ENCODE results near the gene GZMM.

The GZMM gene

GRCh38 chr19:524062-524674 lies 19.7 kb upstream of the GZMM start:
- H3K27me3 ChIP-seq (ENCODE audit: insufficient read depth, poor library complexity, severe bottlenecking), result no peaks in the 10 kb centered on the region
- H3K9me3 ChIP-seq (ENCODE audit: severe bottlenecking), result no peaks in the 10 kb centered on the region
- no peak overlapping the region for H3K27ac ChIP-seq (ENCODE audit: poor library complexity, severe bottlenecking)
- peak; percentile 17; the same call in 1 of the 3 replicates for ATAC-seq (ENCODE audit: low read depth)
- no peaks in the 10 kb centered on the region for H3K36me3 ChIP-seq (ENCODE audit: low read depth)
- H3K4me1 ChIP-seq (ENCODE audit: insufficient read depth, poor library complexity, severe bottlenecking), result no peaks in the 10 kb centered on the region
- no peak overlapping the region for H3K4me3 ChIP-seq (ENCODE audit: severe bottlenecking)
- TF ChIP-seq CTCF (IDR thresholded peaks at IDR 0.05; ENCODE audit: poor library complexity, severe bottlenecking), result no peak
- no peak for DNase-seq (ENCODE audit: low spot score)

- TF ChIP-seq CTCF (IDR thresholded peaks at IDR 0.05; ENCODE audit: poor library complexity, severe bottlenecking), result no peak
- H3K4me1 ChIP-seq (ENCODE audit: insufficient read depth, poor library complexity, severe bottlenecking), result no peaks in the 10 kb centered on the region
- H3K27me3 ChIP-seq (ENCODE audit: insufficient read depth, poor library complexity, severe bottlenecking), result no peaks in the 10 kb centered on the region
- no peak for ATAC-seq (ENCODE audit: low read depth)
- H3K36me3 ChIP-seq (ENCODE audit: low read depth), result no peaks in the 10 kb centered on the region
- DNase-seq (ENCODE audit: low spot score), result no peak
- no peak overlapping the region for H3K27ac ChIP-seq (ENCODE audit: poor library complexity, severe bottlenecking)
- H3K9me3 ChIP-seq (ENCODE audit: severe bottlenecking), result no peaks in the 10 kb centered on the region
- H3K4me3 ChIP-seq (ENCODE audit: severe bottlenecking), result no peak overlapping the region
Measured at GRCh38 chr19:525029-525428, 18.8 kb upstream of the GZMM start.

- Histone ChIP-seq H3K9me3 (ENCODE audit: severe bottlenecking) (no peaks in the 10 kb centered on the region), H3K27ac (ENCODE audit: poor library complexity, severe bottlenecking) (no peak overlapping the region), H3K4me1 (ENCODE audit: insufficient read depth, poor library complexity, severe bottlenecking) (no peaks in the 10 kb centered on the region), H3K4me3 (ENCODE audit: severe bottlenecking) (no peak overlapping the region), H3K36me3 (ENCODE audit: low read depth) (no peaks in the 10 kb centered on the region), H3K27me3 (ENCODE audit: insufficient read depth, poor library complexity, severe bottlenecking) (no peaks in the 10 kb centered on the region)
- no peak for DNase-seq (ENCODE audit: low spot score)
- TF ChIP-seq CTCF (IDR thresholded peaks at IDR 0.05; ENCODE audit: poor library complexity, severe bottlenecking), result no peak
- ATAC-seq (ENCODE audit: low read depth), result no peak
Measured at GRCh38 chr19:525857-526419, 17.9 kb upstream of the GZMM start.

GRCh38 chr19:530134-531008 lies 13.5 kb upstream of the GZMM start:
- H3K27ac ChIP-seq (ENCODE audit: poor library complexity, severe bottlenecking), result peak overlapping the region; percentile 69
- H3K4me3 ChIP-seq (ENCODE audit: severe bottlenecking), result peak overlapping the region; percentile 84
- no peak for ATAC-seq (ENCODE audit: low read depth)
- TF ChIP-seq CTCF (IDR thresholded peaks at IDR 0.05; ENCODE audit: poor library complexity, severe bottlenecking), result no peak
- no peaks in the 10 kb centered on the region for H3K9me3 ChIP-seq (ENCODE audit: severe bottlenecking)
- no peaks in the 10 kb centered on the region for H3K36me3 ChIP-seq (ENCODE audit: low read depth)
- H3K4me1 ChIP-seq (ENCODE audit: insufficient read depth, poor library complexity, severe bottlenecking), result no peaks in the 10 kb centered on the region
- DNase-seq (ENCODE audit: low spot score), result no peak
- H3K27me3 ChIP-seq (ENCODE audit: insufficient read depth, poor library complexity, severe bottlenecking), result no peaks in the 10 kb centered on the region
